HG02610 (cell line): Measurements from ENCODE around the gene CFHR5.
A peak's percentile ranks its signal among the peaks of the same experiment; 100 is the strongest.
"Not testable (repeated sequence)": the region's sequence is repeated elsewhere in the genome, so short reads cannot be mapped to it uniquely, and the experiment has no call there.

Experiments used
- ATAC-seq: cut with Tn5 transposase; IDR thresholded peaks from one replicate; pipeline ENCODE4 v1.9.1; 2021; ENCODE audit warnings: mild to moderate bottlenecking, moderate library complexity; ENCODE audit not compliant: unreplicated experiment

The CFHR5 gene

DNA sequence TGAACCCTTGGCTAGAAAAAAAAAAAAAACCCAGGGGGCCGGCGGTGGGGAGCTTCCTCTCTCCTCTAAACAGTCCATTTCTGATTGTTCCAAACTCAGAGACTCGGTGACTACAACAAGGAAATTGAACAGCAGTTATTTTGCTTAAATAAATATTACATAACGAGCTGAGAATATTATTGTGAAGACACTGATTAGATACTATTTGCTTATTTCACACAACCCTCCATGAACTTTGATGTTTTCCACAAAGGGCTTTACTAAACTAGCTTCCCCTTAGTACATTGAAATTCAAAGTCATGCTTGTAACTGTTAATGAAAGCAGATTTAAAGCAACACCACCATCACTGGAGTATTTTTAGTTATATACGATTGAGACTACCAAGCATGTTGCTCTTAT is at the start of gene CFHR5:
Gene CFHR5, plus strand, starts transcription at position 279 of the 400 bp plus-strand sequence. Its CDS starts 109 bp downstream, at position 388.
- no peak for ATAC-seq

DNA sequence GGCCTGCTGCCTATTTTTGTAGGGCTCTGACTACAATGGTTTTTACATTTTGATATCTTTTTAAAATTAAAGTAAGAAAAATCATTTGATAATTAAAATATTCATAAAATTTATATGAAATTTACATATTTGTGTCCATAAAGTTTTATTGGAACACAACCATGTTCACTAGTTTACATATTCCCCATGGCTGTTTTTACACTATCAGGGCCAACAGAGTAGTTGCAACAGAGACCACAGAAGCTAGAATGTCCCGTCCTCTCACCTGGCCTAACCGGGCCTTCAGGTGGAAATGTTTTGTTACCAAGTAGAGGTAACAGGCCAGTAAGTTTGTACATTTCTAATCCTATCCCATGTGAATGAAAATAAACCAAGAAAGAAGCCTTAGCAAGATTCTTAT is 44.5 kb upstream of the CFHR5 start:
- ATAC-seq: not testable (repeated sequence)

DNA sequence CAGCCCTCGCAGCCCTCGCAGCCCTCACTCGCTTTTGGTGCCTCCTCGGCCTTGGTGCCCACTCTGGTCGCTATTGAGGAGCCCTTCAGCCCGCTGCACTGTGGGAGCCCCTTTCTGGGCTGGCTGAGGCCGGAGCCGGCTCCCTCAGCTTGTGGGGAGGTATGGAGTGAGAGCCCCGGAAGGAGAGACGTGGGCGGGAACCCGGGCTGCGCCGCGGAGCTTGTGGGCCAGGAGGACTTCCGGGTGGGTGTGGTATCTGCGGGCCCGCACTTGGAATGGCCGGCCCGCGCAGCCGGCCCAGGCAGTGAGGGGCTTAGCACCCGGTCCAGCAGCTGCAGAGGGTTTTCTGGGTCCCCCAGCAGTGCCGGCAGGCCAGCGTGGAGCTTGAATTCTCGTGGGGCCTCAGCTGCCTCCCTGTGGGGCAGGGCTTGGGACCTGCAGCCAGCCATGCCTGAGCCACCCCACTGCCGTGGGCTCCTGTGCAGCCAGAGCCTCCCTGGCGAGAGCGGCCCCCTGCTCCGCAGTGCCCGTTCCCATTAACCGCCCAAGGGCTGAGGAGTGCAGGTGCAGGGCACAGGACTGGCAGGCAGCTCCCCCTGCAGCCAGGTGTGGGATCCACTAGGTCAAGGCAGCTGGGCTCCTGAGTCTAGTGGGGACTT is 43.7 kb upstream of the CFHR5 start:
- no peak for ATAC-seq

DNA sequence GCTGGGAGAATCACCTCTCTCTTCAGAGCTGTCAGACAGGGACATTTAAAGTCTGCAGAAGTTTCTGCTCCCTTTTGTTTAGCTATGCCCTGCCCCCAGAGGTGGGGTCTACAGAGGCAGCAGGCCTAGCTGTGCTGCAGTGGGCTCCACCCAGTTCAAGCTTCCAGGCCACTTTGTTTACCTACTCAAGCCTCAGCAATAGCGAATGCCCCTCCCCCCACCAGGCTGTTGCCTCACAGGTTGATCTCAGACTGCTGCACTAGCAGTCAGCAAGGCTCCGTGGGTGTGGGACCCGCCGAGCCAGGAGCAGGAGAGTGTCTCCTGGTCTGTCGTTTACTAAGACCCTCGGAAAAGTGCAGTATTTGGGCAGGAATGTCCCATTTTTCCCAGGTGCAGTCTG is 35.9 kb upstream of the CFHR5 start:
- ATAC-seq: not testable (repeated sequence)

DNA sequence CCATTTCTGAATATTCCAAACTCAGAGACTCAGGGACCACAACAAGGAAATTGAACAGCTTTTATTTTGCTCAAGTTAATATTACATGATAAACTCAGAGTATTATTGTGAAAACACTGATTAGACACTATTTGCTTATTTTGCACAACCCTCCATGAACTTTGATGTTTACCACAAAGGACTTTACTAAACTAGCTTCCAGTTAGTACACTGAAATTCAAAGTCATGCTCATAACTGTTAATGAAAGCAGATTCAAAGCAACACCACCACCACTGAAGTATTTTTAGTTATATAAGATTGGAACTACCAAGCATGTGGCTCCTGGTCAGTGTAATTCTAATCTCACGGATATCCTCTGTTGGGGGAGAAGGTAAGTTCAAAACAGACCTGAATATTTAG is 33.8 kb upstream of the CFHR5 start, which contains the start of gene CFHR2:
Gene CFHR2, plus strand, starts transcription at position 171 of the 400 bp plus-strand sequence. Its CDS starts 143 bp downstream, at position 314.
- not testable (repeated sequence) for ATAC-seq

DNA sequence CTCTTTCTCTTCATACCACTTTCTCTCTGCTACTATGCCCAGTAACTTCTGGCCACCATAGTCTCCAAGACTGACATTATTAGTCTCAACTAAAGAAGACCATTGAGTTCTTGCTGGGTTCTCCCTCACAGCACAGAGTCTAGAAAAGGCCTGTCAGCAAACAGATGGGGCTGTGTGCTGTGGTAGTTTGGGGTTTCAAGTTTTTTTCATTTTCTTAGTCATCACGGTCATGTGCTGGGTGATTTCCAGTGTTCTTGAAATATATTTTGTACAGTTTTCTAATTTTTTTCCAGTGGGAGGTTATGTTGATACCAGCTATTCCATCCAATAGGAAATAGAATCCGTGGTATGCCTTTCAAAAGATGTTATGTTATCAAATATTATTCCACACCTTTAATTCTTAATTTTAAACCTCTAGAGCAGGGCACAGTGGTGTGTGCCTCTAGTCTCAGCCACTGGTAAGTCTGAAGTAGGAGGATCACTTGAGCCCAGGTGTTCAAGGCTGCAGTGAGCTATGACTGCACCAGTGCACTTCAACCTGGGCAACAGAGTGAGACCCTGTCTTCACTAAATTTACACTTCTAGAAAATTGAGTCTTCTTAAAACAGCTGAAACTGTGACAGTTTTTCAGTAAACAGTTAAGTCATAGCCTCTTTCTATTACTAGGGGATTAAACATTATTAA is 25.5 kb upstream of the CFHR5 start:
- peak; percentile 94 for ATAC-seq

DNA sequence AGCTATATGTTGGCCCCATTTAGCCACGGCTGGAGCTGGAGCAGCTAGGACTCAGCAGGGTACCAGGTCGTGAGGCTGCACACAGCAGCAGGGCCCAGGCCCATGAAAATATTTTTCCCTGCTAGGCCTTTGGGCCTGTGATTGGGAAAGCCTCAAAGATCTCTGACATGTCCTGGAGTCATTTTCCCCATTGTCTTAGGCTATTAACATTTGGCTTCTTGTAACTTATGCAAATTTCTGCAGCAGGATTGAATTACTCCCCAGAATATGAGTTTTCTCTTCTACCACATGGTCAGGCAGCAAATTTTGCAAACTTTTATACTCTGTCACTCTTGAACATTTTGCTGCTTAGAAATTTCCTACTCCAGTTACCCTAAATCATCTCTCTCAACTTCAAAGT is 22.6 kb upstream of the CFHR5 start:
- ATAC-seq: no peak

DNA sequence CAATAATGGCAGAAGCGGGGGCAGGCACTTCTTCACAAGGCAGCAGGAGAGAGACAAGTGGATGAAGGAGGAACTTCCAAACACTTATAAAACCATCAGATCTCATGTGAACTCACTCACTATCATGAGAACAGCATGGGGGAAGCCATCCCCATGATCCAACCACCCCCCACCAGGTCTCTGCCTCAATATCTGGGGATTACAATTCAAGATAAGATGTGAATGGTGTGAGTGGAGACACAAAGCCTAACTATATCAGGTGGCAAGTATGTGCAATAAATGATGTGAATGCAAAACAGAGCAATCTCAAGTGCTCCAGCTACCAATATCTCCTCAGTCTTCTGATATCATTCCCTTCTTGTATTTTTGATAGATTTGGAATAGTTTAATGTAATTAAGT is 21.4 kb upstream of the CFHR5 start:
- ATAC-seq: no peak

DNA sequence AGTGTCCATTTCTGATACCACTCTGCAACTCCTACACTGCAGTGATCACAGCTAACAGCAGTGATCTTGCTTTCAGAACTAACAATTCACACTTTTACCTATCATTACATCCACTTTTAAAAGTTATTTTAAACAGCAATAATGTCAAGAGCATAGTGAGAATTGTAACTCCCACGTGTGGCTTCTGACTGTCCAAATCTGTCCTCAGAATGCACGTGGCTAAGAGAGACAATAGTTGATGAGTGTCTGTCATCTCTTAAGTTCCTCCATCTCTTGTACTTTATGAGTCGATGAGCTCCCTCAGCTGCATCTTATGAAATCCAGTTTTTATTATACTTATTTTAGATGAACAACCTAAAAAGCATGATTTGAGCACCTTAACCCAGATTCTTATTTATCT is 16.5 kb upstream of the CFHR5 start:
- ATAC-seq: peak; percentile 71

DNA sequence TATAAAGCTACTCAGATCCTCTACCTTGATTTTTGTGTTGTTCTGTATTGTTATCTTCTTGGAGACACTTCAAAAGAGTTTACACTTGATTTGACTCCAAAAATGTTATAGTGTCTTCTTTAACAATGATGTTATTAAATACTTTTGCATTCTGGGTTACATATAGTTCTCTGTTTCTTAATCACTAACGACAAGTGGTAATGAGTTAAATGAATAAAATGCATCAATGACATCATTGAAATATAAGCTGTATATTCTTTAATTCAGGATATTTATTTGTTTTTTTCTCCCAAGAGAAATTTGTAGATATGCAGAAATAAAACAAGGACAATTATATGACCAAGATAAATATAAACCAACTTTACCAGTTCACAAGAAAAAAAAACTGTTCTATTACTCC is 7.2 kb upstream of the CFHR5 start:
- ATAC-seq: no peak

DNA sequence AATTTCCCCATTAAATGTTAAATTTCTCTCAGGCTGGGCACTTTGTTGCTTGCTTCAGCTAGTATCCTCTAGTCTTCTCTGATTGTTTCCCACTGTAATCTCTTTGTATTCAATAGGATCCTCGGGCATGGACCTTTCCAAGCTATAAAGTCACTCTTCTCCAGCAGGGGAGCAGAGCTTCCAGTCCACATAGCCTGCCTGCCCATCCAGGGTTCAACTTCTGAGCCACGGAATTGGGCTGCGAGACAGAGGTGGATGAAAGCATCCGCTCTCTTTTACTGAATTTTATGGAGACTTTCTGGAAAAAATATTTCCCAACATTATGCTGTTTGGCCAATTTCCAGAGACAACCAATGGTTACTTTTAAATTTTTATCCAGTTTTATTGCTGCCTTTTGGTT is 1.1 kb upstream of the CFHR5 start:
- no peak for ATAC-seq

DNA sequence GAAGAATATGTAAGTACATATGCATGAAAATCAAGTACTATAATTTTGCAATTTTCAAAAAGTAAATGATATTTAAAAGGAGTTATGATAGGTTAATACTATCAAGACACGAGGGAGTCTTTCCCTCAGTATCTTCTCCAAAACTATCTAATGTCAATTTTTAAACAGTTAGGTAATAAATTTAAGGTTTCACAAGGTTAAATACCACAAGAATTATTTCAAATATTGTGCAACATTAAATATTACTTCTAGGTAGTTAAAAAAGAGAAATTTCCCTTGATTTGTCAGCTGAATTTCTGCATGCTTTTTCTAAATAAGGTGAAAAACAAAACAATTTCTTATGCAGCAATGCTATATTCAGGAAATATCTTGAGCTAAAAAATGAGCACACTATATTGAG is 3.5 kb downstream of the CFHR5 start:
- ATAC-seq: no peak

DNA sequence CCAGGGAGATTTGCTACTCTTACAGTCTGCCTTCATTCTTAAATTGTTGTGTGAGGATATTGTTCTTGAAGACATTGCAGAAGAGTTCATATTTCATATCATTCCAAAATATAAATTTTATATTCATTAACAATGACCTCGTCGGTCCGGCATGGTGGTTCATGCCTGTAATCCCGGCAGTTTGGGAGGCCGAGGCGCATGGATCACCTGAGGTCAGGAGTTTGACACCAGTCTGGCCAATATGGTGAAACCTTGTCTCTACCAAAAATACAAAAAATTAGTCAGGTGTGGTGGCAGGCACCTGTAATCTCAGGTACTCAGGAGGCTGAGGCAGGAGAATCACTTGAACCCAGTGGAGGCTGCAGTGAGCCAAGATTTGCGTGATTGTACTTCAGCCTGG is 4.9 kb downstream of the CFHR5 start:
- ATAC-seq: not testable (repeated sequence)

DNA sequence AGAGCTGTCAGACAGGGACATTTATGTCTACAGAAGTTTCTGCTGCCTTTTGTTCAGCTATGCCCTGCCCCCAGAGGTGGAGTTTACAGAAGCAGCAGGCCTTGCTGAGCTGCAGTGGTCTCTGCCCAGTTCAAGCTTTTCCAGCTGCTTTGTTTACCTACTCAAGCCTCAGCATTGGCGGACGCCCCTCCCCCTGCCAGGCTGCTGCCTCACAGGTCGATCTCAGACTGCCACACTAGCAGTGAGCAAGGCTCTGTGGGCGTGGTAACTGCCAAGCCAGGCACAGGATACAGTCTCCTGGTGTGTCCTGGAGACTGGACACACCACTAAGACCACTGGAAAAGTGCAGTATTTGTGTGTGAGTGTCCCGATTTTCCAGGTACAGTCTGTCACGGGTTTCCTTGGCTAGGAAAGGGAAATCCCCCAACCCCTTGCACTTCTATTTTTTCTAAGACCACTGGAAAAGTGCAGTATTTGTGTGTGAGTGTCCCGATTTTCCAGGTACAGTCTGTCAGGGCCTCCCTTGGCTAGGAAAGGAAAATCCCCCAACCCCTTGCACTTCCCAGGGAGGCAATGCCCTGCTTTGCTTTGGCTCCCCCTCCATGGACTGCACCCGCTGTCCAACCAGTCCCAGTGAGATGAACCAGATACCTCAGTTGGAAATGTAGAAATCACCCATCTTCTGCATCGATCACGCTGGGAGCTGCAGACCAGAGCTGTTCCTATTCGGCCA is 14.7 kb downstream of the CFHR5 start:
- ATAC-seq: not testable (repeated sequence)

DNA sequence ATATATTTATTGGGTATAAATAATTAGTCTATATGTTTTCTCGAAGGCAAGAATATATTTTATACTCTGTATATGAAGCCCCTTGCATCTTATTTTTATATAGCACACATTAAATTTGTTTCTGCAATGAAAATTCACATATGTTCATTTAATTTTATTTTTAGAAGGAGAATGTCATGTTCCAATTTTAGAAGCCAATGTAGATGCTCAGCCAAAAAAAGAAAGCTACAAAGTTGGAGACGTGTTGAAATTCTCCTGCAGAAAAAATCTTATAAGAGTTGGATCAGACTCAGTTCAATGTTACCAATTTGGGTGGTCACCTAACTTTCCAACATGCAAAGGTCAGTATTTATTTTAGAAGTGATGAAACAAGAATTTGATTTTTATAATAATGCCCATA is 16.6 kb downstream of the CFHR5 start:
- ATAC-seq: no peak

DNA sequence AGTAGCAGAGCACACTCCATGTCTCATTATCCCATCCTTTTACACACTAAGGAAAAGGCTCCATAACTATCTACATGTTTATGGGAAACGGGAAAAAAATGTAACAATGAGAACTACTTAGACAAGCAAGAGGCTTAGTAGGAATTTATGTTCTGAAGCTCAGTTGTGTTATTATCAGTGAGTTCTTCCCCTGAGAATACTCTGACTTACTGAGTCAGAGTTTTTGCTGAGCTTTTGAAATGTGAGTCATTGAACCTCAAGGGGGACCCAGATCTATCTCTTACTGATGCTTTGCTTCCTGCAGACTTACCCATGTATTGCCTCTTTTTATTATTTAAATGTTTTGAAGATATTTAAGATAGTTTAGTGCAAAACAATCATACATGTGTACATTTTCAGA is 20.1 kb downstream of the CFHR5 start:
- ATAC-seq: peak; percentile 56

DNA sequence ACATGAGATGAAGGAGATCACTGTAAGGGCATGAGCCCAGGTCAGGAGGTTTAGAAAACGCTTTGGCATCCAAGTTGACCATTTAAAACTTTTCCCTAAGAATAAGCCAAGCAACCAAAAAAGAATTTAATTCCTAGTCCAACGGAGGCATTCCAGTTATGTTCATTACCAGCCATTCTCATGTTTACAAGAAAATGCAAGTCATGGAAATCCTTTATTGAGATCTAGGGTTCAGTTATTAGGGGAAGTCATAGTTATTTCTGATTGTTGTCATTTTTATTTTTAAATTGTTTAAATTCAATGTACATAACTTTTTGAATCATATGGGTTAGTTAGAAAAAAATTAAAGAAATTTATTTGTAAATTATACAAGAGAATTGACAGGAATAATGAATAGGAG is 24.5 kb downstream of the CFHR5 start:
- ATAC-seq: no peak

DNA sequence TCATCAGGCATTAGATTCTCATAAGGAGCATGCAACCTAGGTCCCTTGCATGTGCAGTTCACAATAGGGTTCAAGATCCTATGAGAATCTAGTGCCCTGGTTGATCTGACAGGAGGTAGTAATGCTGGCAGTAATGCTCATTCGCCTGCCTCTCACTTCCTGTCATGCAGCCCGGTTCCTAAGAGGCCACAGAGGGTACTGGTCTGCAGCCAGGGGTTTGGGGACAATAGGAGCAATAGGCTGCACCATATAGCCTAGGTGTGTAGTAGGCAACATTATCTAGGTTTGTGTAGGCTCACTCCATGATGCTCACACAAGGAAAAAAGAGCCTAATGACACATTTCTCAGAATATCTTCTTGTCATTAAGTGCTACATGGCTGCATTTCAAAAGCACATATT is 25.8 kb downstream of the CFHR5 start:
- no peak for ATAC-seq

DNA sequence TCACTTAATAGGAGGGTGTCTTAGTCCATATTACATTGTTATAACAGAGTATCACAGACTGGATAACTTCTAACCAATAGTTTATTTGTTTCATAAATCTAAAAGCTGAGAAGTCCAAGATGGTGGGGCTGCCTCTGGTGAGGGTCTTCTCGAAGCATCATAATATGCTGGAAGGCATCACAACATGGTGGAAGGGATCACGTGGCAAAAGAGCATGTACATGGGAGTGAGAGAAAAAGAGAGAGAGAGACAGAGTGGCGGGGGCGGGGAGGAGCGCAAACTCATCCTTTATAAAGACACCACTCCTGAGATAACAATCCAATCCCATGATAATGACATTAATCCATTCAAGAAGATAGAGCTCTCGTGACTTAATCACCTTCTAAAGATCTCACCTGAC is 31.5 kb downstream of the CFHR5 start:
- no peak for ATAC-seq

DNA sequence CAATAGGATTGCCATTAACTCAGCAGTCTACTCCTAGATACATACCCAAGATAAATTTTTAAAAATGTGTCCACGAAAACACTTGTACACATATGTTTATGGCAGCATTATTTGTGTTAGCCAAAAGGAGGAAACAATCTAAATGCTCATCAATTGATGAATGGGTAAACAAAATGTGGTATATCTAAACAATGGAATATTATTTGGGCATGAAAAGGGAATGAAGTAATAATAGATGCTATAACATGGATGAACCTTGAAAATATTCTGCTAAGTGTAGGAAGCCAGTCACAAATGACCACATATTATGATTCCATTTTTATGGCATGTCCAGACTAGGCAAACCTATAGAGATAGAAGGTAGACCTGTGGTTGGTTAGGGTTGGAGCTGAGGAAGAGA is 34.3 kb downstream of the CFHR5 start:
- ATAC-seq: no peak

DNA sequence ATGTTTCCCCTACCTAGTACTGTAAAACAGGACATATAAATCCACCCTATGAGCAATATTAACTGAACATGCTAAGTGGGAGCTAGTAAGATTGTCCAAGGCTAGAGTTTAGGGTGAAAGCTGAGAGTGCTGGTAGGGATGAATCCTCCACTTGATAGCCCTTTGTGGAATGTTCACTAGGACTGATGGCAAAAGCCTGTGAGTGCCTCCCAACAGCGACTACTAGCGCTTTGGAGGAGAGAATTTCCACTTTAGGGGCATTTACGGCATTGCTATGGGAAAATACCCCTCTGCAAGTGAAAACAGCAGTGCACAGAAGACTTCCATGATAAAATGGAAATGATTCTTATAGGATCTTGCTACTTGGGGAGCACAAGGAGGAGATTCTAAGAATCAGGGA is 35.9 kb downstream of the CFHR5 start:
- no peak for ATAC-seq

DNA sequence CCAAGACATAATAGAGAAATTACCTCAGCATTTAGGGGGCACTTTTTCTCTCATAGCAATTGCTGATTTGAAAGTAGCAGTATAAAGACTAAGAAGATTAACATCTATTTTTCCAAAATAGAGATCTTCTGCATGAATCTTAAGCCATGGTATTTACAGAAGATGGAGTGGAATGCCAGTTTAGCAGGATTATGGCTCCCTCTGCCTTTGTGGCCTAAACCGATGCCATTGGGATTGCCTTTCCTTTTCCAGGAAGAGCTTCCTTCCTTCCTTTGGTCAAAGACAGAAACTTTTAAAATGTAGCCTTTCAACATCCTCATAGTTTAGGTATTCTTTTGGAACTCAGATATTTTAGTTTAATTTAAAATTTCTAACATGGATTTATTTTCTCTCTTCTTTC is 39.4 kb downstream of the CFHR5 start:
- ATAC-seq: no peak
